Measurements from ENCODE around the gene ABAT.

ABAT gene

GRCh38 chr16:8831450-8831849 is 157.0 kb downstream of the ABAT start:
- no peak for DNase-seq (ENCODE audit: low read depth)
- H3K4me3 ChIP-seq (ENCODE audit: low read length): no peak overlapping the region
- TF ChIP-seq CTCF (conservative IDR thresholded peaks at IDR 0.05; ENCODE audit: low read length): no peak

- no peak for DNase-seq (ENCODE audit: low read depth)
- H3K4me3 ChIP-seq (ENCODE audit: low read length): no peak overlapping the region
- no peak for TF ChIP-seq CTCF (conservative IDR thresholded peaks at IDR 0.05; ENCODE audit: low read length)
These were observed 157.7 kb downstream of the ABAT start for GRCh38 chr16:8831871-8832716.

- DNase-seq (ENCODE audit: low read depth): no peak
- H3K4me3 ChIP-seq (ENCODE audit: low read length): no peak overlapping the region
- TF ChIP-seq CTCF (conservative IDR thresholded peaks at IDR 0.05; ENCODE audit: low read length): no peak
These were observed 158.3 kb downstream of the ABAT start for GRCh38 chr16:8832717-8833105.

All from AG10803 (cell line).